ENCODE data around the gene JMJD4. TPM values are rescaled to one million over a fixed set of nuclear protein-coding genes. Genes with fewer than 3 reads are reported as not detected.

JMJD4 gene
- total RNA-seq, 1 donor from 2014 or later, result 13.4 TPM

GRCh38 chr1:227779685-227780084 lies 44.6 kb upstream of the JMJD4 start:
- Mint-ChIP-seq H3K27me3 (ENCODE audit: unreplicated experiment) (no peaks in the 10 kb centered on the region), H3K27ac (ENCODE audit: unreplicated experiment) (no peak overlapping the region), H3K4me3 (ENCODE audit: unreplicated experiment) (no peak overlapping the region), H3K4me1 (ENCODE audit: unreplicated experiment) (no peaks in the 10 kb centered on the region), H3K9me3 (ENCODE audit: unreplicated experiment) (no peaks in the 10 kb centered on the region), H3K36me3 (ENCODE audit: low read depth, unreplicated experiment) (peaks cover 5% of the 10 kb centered on the region)
- TF ChIP-seq CTCF (IDR thresholded peaks at IDR 0.05; ENCODE audit: unreplicated experiment), result no peak
- no peak for DNase-seq (ENCODE audit: low spot score)

GRCh38 chr1:227779021-227779441 lies 43.9 kb upstream of the JMJD4 start:
- no peak overlapping the region for H3K27ac Mint-ChIP-seq (ENCODE audit: unreplicated experiment)
- DNase-seq (ENCODE audit: low spot score), result no peak
- no peaks in the 10 kb centered on the region for H3K9me3 Mint-ChIP-seq (ENCODE audit: unreplicated experiment)
- TF ChIP-seq CTCF (IDR thresholded peaks at IDR 0.05; ENCODE audit: unreplicated experiment), result no peak
- no peaks in the 10 kb centered on the region for H3K27me3 Mint-ChIP-seq (ENCODE audit: unreplicated experiment)
- peaks cover 5% of the 10 kb centered on the region for H3K36me3 Mint-ChIP-seq (ENCODE audit: low read depth, unreplicated experiment)
- no peak overlapping the region for H3K4me3 Mint-ChIP-seq (ENCODE audit: unreplicated experiment)
- no peaks in the 10 kb centered on the region for H3K4me1 Mint-ChIP-seq (ENCODE audit: unreplicated experiment)

- H3K4me3 Mint-ChIP-seq (ENCODE audit: unreplicated experiment), result no peak overlapping the region
- peaks cover 5% of the 10 kb centered on the region for H3K36me3 Mint-ChIP-seq (ENCODE audit: low read depth, unreplicated experiment)
- H3K27me3 Mint-ChIP-seq (ENCODE audit: unreplicated experiment), result no peaks in the 10 kb centered on the region
- DNase-seq (ENCODE audit: low spot score), result no peak
- no peaks in the 10 kb centered on the region for H3K4me1 Mint-ChIP-seq (ENCODE audit: unreplicated experiment)
- H3K27ac Mint-ChIP-seq (ENCODE audit: unreplicated experiment), result no peak overlapping the region
- H3K9me3 Mint-ChIP-seq (ENCODE audit: unreplicated experiment), result no peaks in the 10 kb centered on the region
- no peak for TF ChIP-seq CTCF (IDR thresholded peaks at IDR 0.05; ENCODE audit: unreplicated experiment)
Measured at GRCh38 chr1:227778401-227778947, 43.4 kb upstream of the JMJD4 start.

- no peak for DNase-seq (ENCODE audit: low spot score)
- no peak for TF ChIP-seq CTCF (IDR thresholded peaks at IDR 0.05; ENCODE audit: unreplicated experiment)
- H3K27me3 Mint-ChIP-seq (ENCODE audit: unreplicated experiment), result no peaks in the 10 kb centered on the region
- H3K36me3 Mint-ChIP-seq (ENCODE audit: low read depth, unreplicated experiment), result peaks cover 5% of the 10 kb centered on the region
- no peak overlapping the region for H3K27ac Mint-ChIP-seq (ENCODE audit: unreplicated experiment)
- H3K4me3 Mint-ChIP-seq (ENCODE audit: unreplicated experiment), result no peak overlapping the region
- no peaks in the 10 kb centered on the region for H3K9me3 Mint-ChIP-seq (ENCODE audit: unreplicated experiment)
- H3K4me1 Mint-ChIP-seq (ENCODE audit: unreplicated experiment), result no peaks in the 10 kb centered on the region
Measured at GRCh38 chr1:227777646-227778045, 42.5 kb upstream of the JMJD4 start.

- DNase-seq (ENCODE audit: low spot score), result no peak
- H3K4me1 Mint-ChIP-seq (ENCODE audit: unreplicated experiment), result no peaks in the 10 kb centered on the region
- H3K4me3 Mint-ChIP-seq (ENCODE audit: unreplicated experiment), result no peak overlapping the region
- H3K27ac Mint-ChIP-seq (ENCODE audit: unreplicated experiment), result no peak overlapping the region
- TF ChIP-seq CTCF (IDR thresholded peaks at IDR 0.05; ENCODE audit: unreplicated experiment), result no peak
- no peaks in the 10 kb centered on the region for H3K9me3 Mint-ChIP-seq (ENCODE audit: unreplicated experiment)
- H3K27me3 Mint-ChIP-seq (ENCODE audit: unreplicated experiment), result no peaks in the 10 kb centered on the region
- H3K36me3 Mint-ChIP-seq (ENCODE audit: low read depth, unreplicated experiment), result peaks cover 5% of the 10 kb centered on the region
Measured at GRCh38 chr1:227777156-227777555, 42.1 kb upstream of the JMJD4 start.

Measured in endothelial cell (in vitro differentiated cells).